Measurements from ENCODE around the gene SP3.

SP3 gene

GRCh38 chr2:173961346-173961705 is 3.8 kb downstream of the SP3 start:
- TF ChIP-seq, protein P1, sequence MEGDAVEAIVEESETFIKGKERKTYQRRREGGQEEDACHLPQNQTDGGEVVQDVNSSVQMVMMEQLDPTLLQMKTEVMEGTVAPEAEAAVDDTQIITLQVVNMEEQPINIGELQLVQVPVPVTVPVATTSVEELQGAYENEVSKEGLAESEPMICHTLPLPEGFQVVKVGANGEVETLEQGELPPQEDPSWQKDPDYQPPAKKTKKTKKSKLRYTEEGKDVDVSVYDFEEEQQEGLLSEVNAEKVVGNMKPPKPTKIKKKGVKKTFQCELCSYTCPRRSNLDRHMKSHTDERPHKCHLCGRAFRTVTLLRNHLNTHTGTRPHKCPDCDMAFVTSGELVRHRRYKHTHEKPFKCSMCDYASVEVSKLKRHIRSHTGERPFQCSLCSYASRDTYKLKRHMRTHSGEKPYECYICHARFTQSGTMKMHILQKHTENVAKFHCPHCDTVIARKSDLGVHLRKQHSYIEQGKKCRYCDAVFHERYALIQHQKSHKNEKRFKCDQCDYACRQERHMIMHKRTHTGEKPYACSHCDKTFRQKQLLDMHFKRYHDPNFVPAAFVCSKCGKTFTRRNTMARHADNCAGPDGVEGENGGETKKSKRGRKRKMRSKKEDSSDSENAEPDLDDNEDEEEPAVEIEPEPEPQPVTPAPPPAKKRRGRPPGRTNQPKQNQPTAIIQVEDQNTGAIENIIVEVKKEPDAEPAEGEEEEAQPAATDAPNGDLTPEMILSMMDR (IDR thresholded peaks at IDR 0.05; ENCODE audit: borderline replicate concordance, control extremely low read depth, extremely low read depth, insufficient read depth, missing control alignments), result no peak
- no peak for DNase-seq (ENCODE audit: low spot score)
- in situ Hi-C loops (cut with MboI; ENCODE audit: low sequenced_read_pairs, unreplicated experiment), result no loop called here

- TF ChIP-seq, protein P1 (IDR thresholded peaks at IDR 0.05; ENCODE audit: borderline replicate concordance, control extremely low read depth, extremely low read depth, insufficient read depth, missing control alignments), result no peak
- in situ Hi-C loops (cut with MboI; ENCODE audit: low sequenced_read_pairs, unreplicated experiment), result no loop called here
- DNase-seq (ENCODE audit: low spot score), result no peak
These were observed 5.3 kb downstream of the SP3 start for GRCh38 chr2:173959909-173960308.

DNA sequence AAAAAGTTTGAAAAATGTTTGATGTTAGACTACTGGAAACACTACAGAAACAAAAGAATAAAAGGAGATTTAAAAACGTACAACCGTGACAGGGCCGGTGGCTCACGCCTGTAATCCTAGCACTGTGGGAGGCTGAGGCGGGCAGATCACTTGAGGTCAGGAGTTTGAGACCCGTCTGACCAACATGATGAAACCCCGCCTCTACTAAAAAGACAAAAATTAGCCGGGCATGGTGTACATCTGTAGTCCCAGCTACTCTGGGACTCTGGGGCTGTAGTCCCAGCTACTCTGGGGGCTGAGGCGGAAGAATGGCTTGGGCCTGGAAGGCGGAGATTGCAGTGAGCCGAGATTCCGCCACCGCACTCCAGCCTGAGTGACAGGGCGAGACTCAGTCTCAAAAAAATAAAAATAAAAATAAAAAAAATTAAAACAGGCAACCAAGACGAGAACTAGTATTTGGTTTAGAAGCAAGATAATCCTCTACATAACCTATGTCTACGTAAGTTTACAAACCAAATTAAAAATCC is 5.8 kb downstream of the SP3 start:
- no peak for DNase-seq (ENCODE audit: low spot score)
- TF ChIP-seq, protein P1 (IDR thresholded peaks at IDR 0.05; ENCODE audit: borderline replicate concordance, control extremely low read depth, extremely low read depth, insufficient read depth, missing control alignments), result no peak
- in situ Hi-C loops (cut with MboI; ENCODE audit: low sequenced_read_pairs, unreplicated experiment), result no loop called here

- TF ChIP-seq, protein P1 (IDR thresholded peaks at IDR 0.05; ENCODE audit: borderline replicate concordance, control extremely low read depth, extremely low read depth, insufficient read depth, missing control alignments), result no peak
- in situ Hi-C loops (cut with MboI; ENCODE audit: low sequenced_read_pairs, unreplicated experiment), result no loop called here
- no peak for DNase-seq (ENCODE audit: low spot score)
These were observed 6.9 kb downstream of the SP3 start for GRCh38 chr2:173958198-173958846.

- in situ Hi-C loops (cut with MboI; ENCODE audit: low sequenced_read_pairs, unreplicated experiment), result no loop called here
- DNase-seq (ENCODE audit: low spot score), result no peak
- TF ChIP-seq, protein P1 (IDR thresholded peaks at IDR 0.05; ENCODE audit: borderline replicate concordance, control extremely low read depth, extremely low read depth, insufficient read depth, missing control alignments), result no peak
These were observed 7.7 kb downstream of the SP3 start for GRCh38 chr2:173957517-173957916.

DNA sequence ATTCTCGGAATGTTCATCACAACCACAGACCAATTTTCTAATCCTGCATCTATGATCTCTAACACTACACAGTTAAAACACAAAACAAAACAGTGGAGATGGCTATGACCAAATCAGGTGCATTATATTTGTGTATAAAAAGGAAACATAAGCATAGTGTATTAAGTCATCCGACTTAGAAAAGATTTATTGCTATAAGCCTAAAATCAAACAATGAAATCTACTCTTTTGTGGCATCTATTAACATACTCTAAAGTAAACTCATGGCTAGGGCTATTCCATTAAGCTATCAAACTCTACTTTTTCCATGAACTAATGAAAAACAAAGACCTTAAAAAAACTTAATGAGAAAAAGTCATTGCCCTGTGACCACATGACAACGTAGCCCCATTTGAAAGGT is 8.7 kb downstream of the SP3 start:
- TF ChIP-seq, protein P1 (IDR thresholded peaks at IDR 0.05; ENCODE audit: borderline replicate concordance, control extremely low read depth, extremely low read depth, insufficient read depth, missing control alignments), result no peak
- in situ Hi-C loops (cut with MboI; ENCODE audit: low sequenced_read_pairs, unreplicated experiment), result no loop called here
- DNase-seq (ENCODE audit: low spot score), result no peak
